CD4-positive, alpha-beta T cell (primary cell): ENCODE data around the gene KLB. TPM values are rescaled to one million over a fixed set of nuclear protein-coding genes. Genes with fewer than 3 reads are reported as not detected.

ENCODE experiments used
- ATAC-seq: fragments of 200-7000 bp; cut with Tn5 transposase; one replicate; pipeline ENCODE4 v1.10.0; 2022; ENCODE audit warnings: mild to moderate bottlenecking; ENCODE audit not compliant: poor library complexity
- CTCF ChIA-PET: fragments of 350-600 bp; sonication (Branson Sonifier 250); formaldehyde crosslinking; loops from one replicate; lab custom pipeline; 2021; ENCODE audit warnings: antibody characterized with exemption, inconsistent platforms; lab: Charles Lee
- POLR2A ChIA-PET: fragments of 350-600 bp; sonication (Branson Sonifier 250); formaldehyde crosslinking; loops from one replicate; lab custom pipeline; 2021; ENCODE audit warnings: antibody characterized with exemption, inconsistent platforms; lab: Charles Lee
- DNase-seq, 14 experiments: peaks; one replicate each; pipeline ENCODE4 v3.0.0-alpha.2; 2013 to 2020; ENCODE audit warnings: mixed read lengths in 2 of 14
- H3K27ac ChIP-seq, 2 donors: one replicate each; pipeline versions ENCODE4 v1.5.1 to v1.7.0; 2013; ENCODE audit warnings: low read length in 2 of 2, low read depth in 1 of 2, mild to moderate bottlenecking in 1 of 2
- H3K27me3 ChIP-seq, 2 experiments: 1 replicate in 1 of 2; 2 replicates in 1 of 2; pipeline versions ENCODE4 v1.6.1 to v1.7.0; 2013; ENCODE audit warnings: low read length in 2 of 2, control low read depth in 1 of 2, mild to moderate bottlenecking in 1 of 2, moderate library complexity in 1 of 2; ENCODE audit not compliant: insufficient read depth in 2 of 2, control insufficient read depth in 1 of 2
- H3K36me3 ChIP-seq: one replicate; pipeline ENCODE4 v1.6.1; 2013; ENCODE audit warnings: low read length, control low read depth; ENCODE audit not compliant: insufficient read depth
- H3K4me1 ChIP-seq: one replicate; pipeline ENCODE4 v1.6.1; 2013; ENCODE audit warnings: low read length, control low read depth; ENCODE audit not compliant: insufficient read depth
- H3K4me3 ChIP-seq: one replicate; pipeline ENCODE4 v1.5.1; 2013; ENCODE audit warnings: mild to moderate bottlenecking, low read length, moderate library complexity
- H3K9me3 ChIP-seq, 2 experiments: 1 replicate in 1 of 2; 2 replicates in 1 of 2; pipeline versions ENCODE4 v1.6.1 to v1.7.0; 2013; ENCODE audit warnings: low read length in 2 of 2, mild to moderate bottlenecking in 2 of 2, control low read depth in 1 of 2, moderate library complexity in 1 of 2; ENCODE audit not compliant: control insufficient read depth in 1 of 2, insufficient read depth in 1 of 2
- H3K27ac Mint-ChIP-seq: one replicate; pipeline ENCODE4 v1.8.0; 2020; ENCODE audit warnings: mixed read lengths
- H3K27me3 Mint-ChIP-seq: one replicate; pipeline ENCODE4 v1.8.0; 2021; ENCODE audit warnings: mixed read lengths
- H3K36me3 Mint-ChIP-seq: one replicate; pipeline ENCODE4 v1.8.0; 2021; ENCODE audit warnings: low read depth, mixed read lengths
- H3K4me1 Mint-ChIP-seq: one replicate; pipeline ENCODE4 v1.8.0; 2021; ENCODE audit warnings: low read depth, mixed read lengths
- H3K4me3 Mint-ChIP-seq: one replicate; pipeline ENCODE4 v1.8.0; 2020; ENCODE audit warnings: mild to moderate bottlenecking, mixed read lengths
- H3K9me3 Mint-ChIP-seq: one replicate; pipeline ENCODE4 v1.8.0; 2020; ENCODE audit warnings: mixed read lengths
- intact Hi-C, 2 experiments: fragments of 100-400 bp; cut with DNase I in 1 of 2; cut with micrococcal nuclease in 1 of 2; formaldehyde crosslinking; loops; one replicate each; pipeline versions ENCODE4 v1.15.1 to v1.9.0; 2023 to 2025; cut with DNase I, micrococcal nuclease
- total RNA-seq, 174 experiments: library from RNA in 2 of 174; stranded (reverse) in 2 of 174; gene quantifications; one replicate each; pipeline ENCODE4 v1.2.3 and lab custom pipeline; 2021 to 2026
- TF ChIP-seq, protein P1 (sequence below): fragments of 200-600 bp; IDR thresholded peaks from one replicate; pipeline ENCODE4 v1.8.0; 2022; ENCODE audit warnings: antibody characterized with exemption, mild to moderate bottlenecking

The KLB gene
- total RNA-seq, 2 experiments from 2014 or later, result not detected

DNA sequence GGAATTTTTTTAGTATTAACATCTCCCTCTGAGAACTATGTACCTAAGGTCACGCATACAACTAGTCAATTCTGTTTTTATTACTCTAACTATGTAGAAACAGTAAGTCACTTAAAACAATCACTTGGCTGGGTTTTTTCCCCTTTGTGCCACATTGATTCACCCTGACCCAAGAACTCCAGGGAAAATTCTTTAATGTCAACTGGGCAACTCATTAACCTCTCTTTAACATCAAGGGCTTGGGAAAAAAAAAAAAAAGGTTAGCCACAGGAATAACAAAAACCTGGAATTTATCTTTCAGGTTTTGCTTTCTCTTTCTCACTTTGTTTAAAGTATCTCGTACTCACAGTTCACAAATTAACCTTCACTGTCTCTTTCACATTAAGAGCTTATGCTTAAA, 43.9 kb downstream of the KLB start:
- H3K27ac Mint-ChIP-seq, result peak overlapping the region; percentile 32
- H3K27me3 ChIP-seq, result no peaks in the 10 kb centered on the region
- H3K9me3 Mint-ChIP-seq, result no peaks in the 10 kb centered on the region
- peak overlapping the region in 1 of 2 donors; percentile 21 for H3K27ac ChIP-seq
- ATAC-seq (no peak), DNase-seq (no peak)
- H3K4me1 ChIP-seq, result peaks cover 12% of the 10 kb centered on the region
- ChIA-PET CTCF (no interaction called here), POLR2A (interaction anchor here (0.5 to 0.9 kb wide), 3 partner anchors 21 to 393 kb away, joined by 3 read pairs; no protein-coding TSS in a partner anchor)
- no peak overlapping the region for H3K4me3 Mint-ChIP-seq
- peaks cover 20% of the 10 kb centered on the region for H3K4me1 Mint-ChIP-seq
- intact Hi-C loops, result loop anchor here in 1 of 2 experiments (5.0 to 10.0 kb wide), 3 partner anchors 98 to 1766 kb away; partner anchors contain the start of gene RELL1
- H3K36me3 ChIP-seq, result peaks cover 48% of the 10 kb centered on the region
- TF ChIP-seq, protein P1, sequence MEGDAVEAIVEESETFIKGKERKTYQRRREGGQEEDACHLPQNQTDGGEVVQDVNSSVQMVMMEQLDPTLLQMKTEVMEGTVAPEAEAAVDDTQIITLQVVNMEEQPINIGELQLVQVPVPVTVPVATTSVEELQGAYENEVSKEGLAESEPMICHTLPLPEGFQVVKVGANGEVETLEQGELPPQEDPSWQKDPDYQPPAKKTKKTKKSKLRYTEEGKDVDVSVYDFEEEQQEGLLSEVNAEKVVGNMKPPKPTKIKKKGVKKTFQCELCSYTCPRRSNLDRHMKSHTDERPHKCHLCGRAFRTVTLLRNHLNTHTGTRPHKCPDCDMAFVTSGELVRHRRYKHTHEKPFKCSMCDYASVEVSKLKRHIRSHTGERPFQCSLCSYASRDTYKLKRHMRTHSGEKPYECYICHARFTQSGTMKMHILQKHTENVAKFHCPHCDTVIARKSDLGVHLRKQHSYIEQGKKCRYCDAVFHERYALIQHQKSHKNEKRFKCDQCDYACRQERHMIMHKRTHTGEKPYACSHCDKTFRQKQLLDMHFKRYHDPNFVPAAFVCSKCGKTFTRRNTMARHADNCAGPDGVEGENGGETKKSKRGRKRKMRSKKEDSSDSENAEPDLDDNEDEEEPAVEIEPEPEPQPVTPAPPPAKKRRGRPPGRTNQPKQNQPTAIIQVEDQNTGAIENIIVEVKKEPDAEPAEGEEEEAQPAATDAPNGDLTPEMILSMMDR, result no peak
- no peak overlapping the region for H3K4me3 ChIP-seq
- H3K9me3 ChIP-seq, result peaks cover 0 to 5% of the 10 kb centered on the region in 2 experiments
- H3K27me3 Mint-ChIP-seq, result no peaks in the 10 kb centered on the region
- peaks cover 58% of the 10 kb centered on the region for H3K36me3 Mint-ChIP-seq

DNA sequence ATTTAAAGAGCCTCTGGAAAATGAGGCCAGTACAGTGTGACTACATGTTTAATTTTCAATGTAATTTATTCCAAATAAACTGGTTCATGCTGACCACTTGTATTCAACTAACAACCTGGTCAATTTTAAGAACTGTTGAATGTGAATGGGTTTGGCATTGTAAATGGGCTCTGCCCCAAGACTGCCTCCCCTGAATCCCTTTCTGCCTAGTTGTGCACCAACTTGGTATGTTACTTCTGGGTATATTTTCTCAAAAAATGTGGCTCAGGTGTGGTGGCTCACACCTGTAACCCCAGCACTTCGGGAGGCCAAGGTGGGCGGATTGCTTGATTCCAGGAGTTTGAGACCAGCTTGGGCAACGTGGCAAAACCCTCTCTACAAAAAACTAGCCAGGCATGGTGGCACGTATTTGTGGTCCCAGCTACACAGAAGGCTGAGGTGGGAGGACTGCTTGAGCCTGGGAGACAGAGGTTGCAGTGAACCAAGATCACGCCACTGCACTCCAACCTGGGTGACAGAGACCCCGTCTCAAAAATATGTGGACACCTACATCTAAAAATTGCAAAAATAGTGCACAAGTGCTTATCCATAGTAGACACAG, 44.8 kb downstream of the KLB start:
- Histone ChIP-seq H3K36me3 (peaks cover 57% of the 10 kb centered on the region), H3K4me1 (peaks cover 10% of the 10 kb centered on the region), H3K27ac (no peak overlapping the region), H3K9me3 (peaks cover 0 to under 1% of the 10 kb centered on the region in 2 experiments), H3K27me3 (no peaks in the 10 kb centered on the region), H3K4me3 (no peak overlapping the region)
- intact Hi-C loops, result loop anchor here in 1 of 2 experiments (5.0 to 10.0 kb wide), 3 partner anchors 99 to 1767 kb away; partner anchors contain the start of gene RELL1
- no peaks in the 10 kb centered on the region for H3K9me3 Mint-ChIP-seq
- peak overlapping the region; percentile 22 for H3K27ac Mint-ChIP-seq
- no peak overlapping the region for H3K4me3 Mint-ChIP-seq
- peaks cover 67% of the 10 kb centered on the region for H3K36me3 Mint-ChIP-seq
- TF ChIP-seq, protein P1, result no peak
- POLR2A ChIA-PET, result interaction anchor here (0.5 to 0.9 kb wide), 3 partner anchors 21 to 393 kb away, joined by 3 read pairs; no protein-coding TSS in a partner anchor
- DNase-seq (no peak), ATAC-seq (no peak)
- CTCF ChIA-PET, result no interaction called here
- H3K4me1 Mint-ChIP-seq, result peaks cover 29% of the 10 kb centered on the region
- H3K27me3 Mint-ChIP-seq, result no peaks in the 10 kb centered on the region

DNA sequence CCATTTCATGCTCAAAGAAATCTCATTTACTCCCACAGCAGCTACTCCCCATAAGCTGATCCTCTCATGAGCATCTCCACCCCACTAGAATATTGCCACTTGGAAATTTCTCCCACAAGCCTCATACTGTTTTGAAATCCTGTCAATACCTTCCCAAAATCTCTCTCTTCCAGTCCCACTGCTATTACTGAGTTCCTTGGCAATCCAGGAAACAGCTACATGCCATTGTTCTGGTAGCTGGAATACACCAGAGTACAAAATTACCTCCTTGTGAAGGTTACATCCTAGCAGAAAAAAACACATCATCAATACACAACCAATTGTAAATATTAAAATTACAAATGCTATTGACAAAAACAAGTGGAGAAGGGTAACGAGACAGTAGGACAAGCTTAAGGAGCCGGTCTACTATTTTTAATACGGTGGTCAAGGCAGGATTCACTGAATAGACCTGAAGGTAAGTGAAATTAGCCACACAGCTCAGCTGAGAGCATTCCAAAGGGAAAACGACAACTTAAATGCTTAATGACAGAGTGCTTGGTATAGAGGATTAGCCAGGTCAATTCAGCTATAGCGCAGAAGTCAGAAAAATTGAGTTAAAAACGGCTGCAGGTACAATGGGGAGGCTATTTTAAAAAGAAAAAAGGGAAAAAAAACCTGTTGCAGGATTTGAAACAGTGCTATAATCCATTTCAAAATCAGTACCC, 45.6 kb downstream of the KLB start:
- ChIA-PET CTCF (no interaction called here), POLR2A (interaction anchor here (0.9 kb wide), 1 partner anchor 86 kb away, joined by 3 read pairs; the partner anchor contains the start of gene RFC1)
- no peaks in the 10 kb centered on the region for H3K27me3 Mint-ChIP-seq
- intact Hi-C loops, result loop anchor here in 1 of 2 experiments (5.0 to 10.0 kb wide), 3 partner anchors 100 to 1768 kb away; partner anchors contain the start of gene RELL1
- ATAC-seq (no peak), DNase-seq (no peak)
- peaks cover 32% of the 10 kb centered on the region for H3K4me1 Mint-ChIP-seq
- H3K36me3 ChIP-seq, result peaks cover 65% of the 10 kb centered on the region
- H3K9me3 ChIP-seq, result no peaks in the 10 kb centered on the region
- H3K4me3 ChIP-seq, result no peak overlapping the region
- H3K27me3 ChIP-seq, result no peaks in the 10 kb centered on the region
- H3K27ac ChIP-seq, result no peak overlapping the region
- TF ChIP-seq, protein P1, result no peak
- no peaks in the 10 kb centered on the region for H3K9me3 Mint-ChIP-seq
- peaks cover 9% of the 10 kb centered on the region for H3K4me1 ChIP-seq
- peaks cover 75% of the 10 kb centered on the region for H3K36me3 Mint-ChIP-seq
- H3K27ac Mint-ChIP-seq, result peak overlapping the region; percentile 22
- H3K4me3 Mint-ChIP-seq, result no peak overlapping the region
